HEK293 (cell line): ENCODE data around the gene DEFB119.

Source experiments
- CTCF ChIA-PET: fragments of 350-600 bp; formaldehyde crosslinking; extraction: SDS; loops from one replicate; lab custom pipeline; 2021; ENCODE audit warnings: antibody characterized with exemption; lab: Yijun Ruan, JAX
- POLR2A ChIA-PET: fragments of 300-600 bp; formaldehyde crosslinking; extraction: SDS; loops from one replicate; lab custom pipeline; 2020; ENCODE audit warnings: antibody characterized with exemption, inconsistent platforms; lab: Yijun Ruan, JAX
- H3K27ac ChIP-seq: fragments of 200-500 bp; sonication (Bioruptor generic); 2 replicates; pipeline ENCODE4 v1.5.1; 2014; ENCODE audit warnings: low read depth, low read length, control low read depth, inconsistent platforms; ENCODE audit errors: extremely low read depth
- H3K36me3 ChIP-seq, 2 experiments: fragments of 200-500 bp in 1 of 2; sonication (Bioruptor generic) in 1 of 2; 1 replicate in 1 of 2; 2 replicates in 1 of 2; pipeline ENCODE4 v1.5.1; 2014 to 2017; ENCODE audit warnings: inconsistent platforms in 2 of 2, low read length in 2 of 2; ENCODE audit not compliant: control insufficient read depth in 2 of 2, insufficient read depth in 1 of 2
- H3K4me1 ChIP-seq: fragments of 200-500 bp; sonication (Bioruptor generic); 2 replicates; pipeline ENCODE4 v1.5.1; 2014; ENCODE audit warnings: mild to moderate bottlenecking, low read length, inconsistent platforms; ENCODE audit not compliant: control insufficient read depth, insufficient read depth
- H3K4me3 ChIP-seq: 2 replicates; pipeline ENCODE4 v1.5.1; 2011; ENCODE audit warnings: low read depth, mild to moderate bottlenecking, control low read depth, low read length, moderate library complexity
- H3K9me3 ChIP-seq: fragments of 200-500 bp; sonication (Bioruptor generic); 2 replicates; pipeline ENCODE4 v1.5.1; 2014; ENCODE audit warnings: low read depth, low read length, inconsistent platforms; ENCODE audit not compliant: control insufficient read depth, insufficient read depth
- KLF16 ChIP-seq: fragments of 450-650 bp; formaldehyde crosslinking; IDR thresholded peaks from 2 replicates; pipeline ENCODE4 v1.5.1; 2017; ENCODE audit warnings: missing biosample characterization, missing genetic modification characterization
- MEIS1 ChIP-seq: sonication (generic); formaldehyde crosslinking; IDR thresholded peaks from 2 replicates; pipeline ENCODE4 v1.8.1; 2022; ENCODE audit warnings: missing genetic modification reagents, mild to moderate bottlenecking, borderline replicate concordance
- MZF1 ChIP-seq: fragments of 450-650 bp; formaldehyde crosslinking; IDR thresholded peaks from 2 replicates; pipeline ENCODE4 v1.5.1; 2017; ENCODE audit warnings: missing biosample characterization, missing genetic modification characterization, borderline replicate concordance
- TRIM28 ChIP-seq: IDR thresholded peaks from 2 replicates; pipeline ENCODE4 v1.6.1; 2011; ENCODE audit warnings: low read length, control low read depth, borderline replicate concordance
- ZBTB17 ChIP-seq: fragments of 450-650 bp; formaldehyde crosslinking; IDR thresholded peaks from 2 replicates; pipeline ENCODE4 v1.5.1; 2016; ENCODE audit warnings: missing biosample characterization, missing genetic modification characterization
- ZBTB20 ChIP-seq: fragments of 450-650 bp; formaldehyde crosslinking; IDR thresholded peaks from 2 replicates; pipeline ENCODE4 v1.5.1; 2016; ENCODE audit warnings: missing biosample characterization, missing genetic modification characterization
- ZFHX2 ChIP-seq: fragments of 450-650 bp; formaldehyde crosslinking; conservative IDR thresholded peaks from 2 replicates; pipeline ENCODE4 v1.5.1; 2016; ENCODE audit warnings: missing biosample characterization, missing genetic modification characterization
- ZNF132 ChIP-seq: fragments of 450-650 bp; formaldehyde crosslinking; IDR thresholded peaks from 2 replicates; pipeline ENCODE4 v1.5.1; 2017; ENCODE audit warnings: missing biosample characterization, missing genetic modification characterization, borderline replicate concordance
- ZNF146 ChIP-seq: fragments of 450-650 bp; formaldehyde crosslinking; IDR thresholded peaks from 2 replicates; pipeline ENCODE4 v1.5.1; 2016; ENCODE audit warnings: missing biosample characterization, missing genetic modification characterization
- ZNF157 ChIP-seq: fragments of 450-650 bp; formaldehyde crosslinking; IDR thresholded peaks from 2 replicates; pipeline ENCODE4 v1.5.1; 2016; ENCODE audit warnings: missing biosample characterization, missing genetic modification characterization
- ZNF19 ChIP-seq: fragments of 450-650 bp; formaldehyde crosslinking; IDR thresholded peaks from 2 replicates; pipeline ENCODE4; 2016; ENCODE audit warnings: missing biosample characterization, missing genetic modification characterization, low read depth
- ZNF214 ChIP-seq: fragments of 450-650 bp; formaldehyde crosslinking; IDR thresholded peaks from 2 replicates; pipeline ENCODE4 v1.5.1; 2017; ENCODE audit warnings: missing biosample characterization, mild to moderate bottlenecking, missing genetic modification characterization, borderline replicate concordance
- ZNF24 ChIP-seq: fragments of 450-650 bp; formaldehyde crosslinking; IDR thresholded peaks from 2 replicates; pipeline ENCODE4 v1.5.1; 2016; ENCODE audit warnings: missing biosample characterization, missing genetic modification characterization
- ZNF37A ChIP-seq: fragments of 450-650 bp; IDR thresholded peaks from 2 replicates; pipeline ENCODE4 v1.5.1; 2018; ENCODE audit warnings: missing biosample characterization, missing genetic modification characterization
- ZNF510 ChIP-seq: fragments of 450-650 bp; formaldehyde crosslinking; IDR thresholded peaks from 2 replicates; pipeline ENCODE4 v1.5.1; 2018; ENCODE audit warnings: mild to moderate bottlenecking, missing genetic modification characterization, missing biosample characterization; ENCODE audit not compliant: insufficient replicate concordance
- ZNF560 ChIP-seq: fragments of 450-650 bp; formaldehyde crosslinking; IDR thresholded peaks from 2 replicates; pipeline ENCODE4 v1.5.1; 2017; ENCODE audit warnings: missing biosample characterization, missing genetic modification characterization, borderline replicate concordance
- ZNF624 ChIP-seq: fragments of 450-650 bp; formaldehyde crosslinking; IDR thresholded peaks from 2 replicates; pipeline ENCODE4 v1.5.1; 2017; ENCODE audit warnings: missing biosample characterization, missing genetic modification characterization
- ZNF658 ChIP-seq: fragments of 450-650 bp; formaldehyde crosslinking; IDR thresholded peaks from 2 replicates; pipeline ENCODE4; 2016; ENCODE audit warnings: missing biosample characterization, missing genetic modification characterization
- ZSCAN30 ChIP-seq: fragments of 450-650 bp; IDR thresholded peaks from 2 replicates; pipeline ENCODE4 v1.5.1; 2018; ENCODE audit warnings: missing biosample characterization, mild to moderate bottlenecking, missing genetic modification characterization, moderate library complexity
- TF ChIP-seq, protein P1 (sequence below): fragments of 450-650 bp; formaldehyde crosslinking; IDR thresholded peaks from 2 replicates; pipeline ENCODE4 v1.5.1; 2016; ENCODE audit warnings: missing biosample characterization, missing genetic modification characterization, low read depth
- TF ChIP-seq, protein P2 (sequence below): fragments of 450-650 bp; formaldehyde crosslinking; IDR thresholded peaks from 2 replicates; pipeline ENCODE4 v1.5.1; 2016; ENCODE audit warnings: missing biosample characterization, missing genetic modification characterization
- TF ChIP-seq, protein P3 (sequence below): fragments of 450-650 bp; formaldehyde crosslinking; IDR thresholded peaks from 2 replicates; pipeline ENCODE4 v1.5.1; 2016; ENCODE audit warnings: missing biosample characterization, missing genetic modification characterization
- TF ChIP-seq, protein P4 (sequence below): fragments of 450-650 bp; formaldehyde crosslinking; IDR thresholded peaks from 2 replicates; pipeline ENCODE4 v1.5.1; 2016; ENCODE audit warnings: missing biosample characterization, missing genetic modification characterization
- TF ChIP-seq, protein P5 (sequence below): fragments of 450-650 bp; formaldehyde crosslinking; IDR thresholded peaks from 2 replicates; pipeline ENCODE4 v1.5.1; 2016; ENCODE audit warnings: missing biosample characterization, missing genetic modification characterization

The DEFB119 gene

DNA sequence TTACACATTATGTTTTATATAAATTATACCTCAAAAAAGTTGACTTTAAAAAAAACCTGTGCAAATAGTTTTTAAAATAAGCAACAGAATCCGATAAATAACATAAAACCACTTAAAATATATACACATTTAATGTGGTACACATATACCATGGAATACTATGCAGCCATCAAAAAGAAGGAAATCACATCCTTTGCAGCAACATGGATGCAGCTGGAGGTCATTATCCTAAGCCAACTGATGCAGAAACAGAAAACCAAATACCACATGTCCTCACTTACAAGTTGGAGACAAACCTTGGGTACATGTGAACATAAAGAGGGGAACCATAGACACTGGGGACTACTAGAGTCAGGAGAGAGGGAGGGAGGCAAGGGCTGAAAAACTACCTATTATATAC, 19.6 kb upstream of the DEFB119 start:
- no peaks in the 10 kb centered on the region for H3K4me1 ChIP-seq
- no peaks in the 10 kb centered on the region for H3K9me3 ChIP-seq
- ChIA-PET CTCF (no interaction called here), POLR2A (no interaction called here)
- H3K4me3 ChIP-seq: no peak overlapping the region
- no peak for TF ChIP-seq KLF16
- TF ChIP-seq ZNF146 (tag by site-specific recombination): peak; percentile 59; the same call in 1 of the 2 replicates
- H3K36me3 ChIP-seq: no peaks in the 10 kb centered on the region
- no peak overlapping the region for H3K27ac ChIP-seq

DNA sequence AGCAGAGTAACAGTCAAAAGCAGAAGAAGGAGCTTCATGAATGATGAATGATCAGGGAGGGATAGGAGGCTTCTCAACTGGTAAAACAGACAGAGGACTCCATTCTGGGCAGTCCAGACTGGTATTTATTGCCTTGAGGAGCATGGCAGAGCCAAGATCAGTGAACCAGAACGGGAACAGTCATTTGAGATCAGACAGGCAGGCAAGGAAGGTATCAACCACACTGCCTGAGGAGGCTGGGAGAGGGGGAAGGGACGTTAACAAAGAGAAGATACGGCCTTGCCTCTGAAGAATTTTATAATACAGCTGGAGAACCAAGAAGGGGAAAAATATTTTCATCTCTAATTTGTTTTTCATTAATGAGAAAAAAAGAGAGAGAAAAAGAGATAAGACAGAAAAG, 15.7 kb upstream of the DEFB119 start, which contains the start of gene DEFB121:
DEFB121 (minus strand) TSS at position 101 of the 400 bp plus-strand sequence; CDS start at position 38, 63 bp downstream.
- POLR2A ChIA-PET: interaction anchor here (0.6 kb wide), 1 partner anchor 37 kb away, joined by 7 read pairs; no protein-coding TSS in a partner anchor
- TF ChIP-seq, protein P1, sequence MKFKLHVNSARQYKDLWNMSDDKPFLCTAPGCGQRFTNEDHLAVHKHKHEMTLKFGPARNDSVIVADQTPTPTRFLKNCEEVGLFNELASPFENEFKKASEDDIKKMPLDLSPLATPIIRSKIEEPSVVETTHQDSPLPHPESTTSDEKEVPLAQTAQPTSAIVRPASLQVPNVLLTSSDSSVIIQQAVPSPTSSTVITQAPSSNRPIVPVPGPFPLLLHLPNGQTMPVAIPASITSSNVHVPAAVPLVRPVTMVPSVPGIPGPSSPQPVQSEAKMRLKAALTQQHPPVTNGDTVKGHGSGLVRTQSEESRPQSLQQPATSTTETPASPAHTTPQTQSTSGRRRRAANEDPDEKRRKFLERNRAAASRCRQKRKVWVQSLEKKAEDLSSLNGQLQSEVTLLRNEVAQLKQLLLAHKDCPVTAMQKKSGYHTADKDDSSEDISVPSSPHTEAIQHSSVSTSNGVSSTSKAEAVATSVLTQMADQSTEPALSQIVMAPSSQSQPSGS (tag by site-specific recombination): no peak
- no peak for TF ChIP-seq KLF16
- TF ChIP-seq ZBTB17 (tag by site-specific recombination): no peak
- no peak for TF ChIP-seq ZNF624
- TF ChIP-seq ZNF24 (tag by site-specific recombination): no peak
- no peak for TF ChIP-seq ZNF19
- no peak for TF ChIP-seq MEIS1
- TF ChIP-seq, protein P2, sequence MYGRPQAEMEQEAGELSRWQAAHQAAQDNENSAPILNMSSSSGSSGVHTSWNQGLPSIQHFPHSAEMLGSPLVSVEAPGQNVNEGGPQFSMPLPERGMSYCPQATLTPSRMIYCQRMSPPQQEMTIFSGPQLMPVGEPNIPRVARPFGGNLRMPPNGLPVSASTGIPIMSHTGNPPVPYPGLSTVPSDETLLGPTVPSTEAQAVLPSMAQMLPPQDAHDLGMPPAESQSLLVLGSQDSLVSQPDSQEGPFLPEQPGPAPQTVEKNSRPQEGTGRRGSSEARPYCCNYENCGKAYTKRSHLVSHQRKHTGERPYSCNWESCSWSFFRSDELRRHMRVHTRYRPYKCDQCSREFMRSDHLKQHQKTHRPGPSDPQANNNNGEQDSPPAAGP: no peak
- TF ChIP-seq ZNF560 (tag by site-specific recombination): no peak
- no peak for TF ChIP-seq ZBTB20 (tag by site-specific recombination)
- no peak for TF ChIP-seq ZNF37A (tag by site-specific recombination)
- TF ChIP-seq MZF1 (tag by site-specific recombination): no peak
- TF ChIP-seq TRIM28: no peak
- TF ChIP-seq ZSCAN30 (tag by site-specific recombination): no peak
- TF ChIP-seq, protein P3, sequence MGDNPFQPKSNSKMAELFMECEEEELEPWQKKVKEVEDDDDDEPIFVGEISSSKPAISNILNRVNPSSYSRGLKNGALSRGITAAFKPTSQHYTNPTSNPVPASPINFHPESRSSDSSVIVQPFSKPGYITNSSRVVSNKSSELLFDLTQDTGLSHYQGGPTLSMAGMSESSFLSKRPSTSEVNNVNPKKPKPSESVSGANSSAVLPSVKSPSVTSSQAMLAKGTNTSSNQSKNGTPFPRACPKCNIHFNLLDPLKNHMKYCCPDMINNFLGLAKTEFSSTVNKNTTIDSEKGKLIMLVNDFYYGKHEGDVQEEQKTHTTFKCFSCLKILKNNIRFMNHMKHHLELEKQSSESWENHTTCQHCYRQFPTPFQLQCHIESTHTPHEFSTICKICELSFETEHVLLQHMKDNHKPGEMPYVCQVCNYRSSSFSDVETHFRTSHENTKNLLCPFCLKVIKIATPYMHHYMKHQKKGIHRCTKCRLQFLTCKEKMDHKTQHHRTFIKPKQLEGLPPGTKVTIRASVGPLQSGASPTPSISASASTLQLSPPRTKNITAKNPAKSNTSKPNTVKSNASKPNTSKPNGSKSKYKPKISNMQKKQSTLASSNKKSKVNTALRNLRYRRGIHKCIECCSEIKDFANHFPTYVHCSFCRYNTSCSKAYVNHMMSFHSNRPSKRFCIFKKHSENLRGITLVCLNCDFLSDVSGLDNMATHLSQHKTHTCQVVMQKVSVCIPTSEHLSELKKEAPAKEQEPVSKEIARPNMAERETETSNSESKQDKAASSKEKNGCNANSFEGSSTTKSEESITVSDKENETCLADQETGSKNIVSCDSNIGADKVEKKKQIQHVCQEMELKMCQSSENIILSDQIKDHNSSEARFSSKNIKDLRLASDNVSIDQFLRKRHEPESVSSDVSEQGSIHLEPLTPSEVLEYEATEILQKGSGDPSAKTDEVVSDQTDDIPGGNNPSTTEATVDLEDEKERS (tag by site-specific recombination): no peak
- no peak for TF ChIP-seq ZFHX2 (tag by site-specific recombination)
- no peak for TF ChIP-seq ZNF132 (tag by site-specific recombination)
- TF ChIP-seq, all 188 proteins: peak for 0
- Histone ChIP-seq H3K9me3 (no peaks in the 10 kb centered on the region), H3K4me3 (no peak within 1 kb of the TSS), H3K27ac (no peak within 1 kb of the TSS), H3K36me3 (no peaks in the 10 kb centered on the region), H3K4me1 (no peaks in the 10 kb centered on the region)
- CTCF ChIA-PET: interaction anchor here (0.6 to 1.2 kb wide), 2 partner anchors 96 to 162 kb away, joined by 3 to 5 read pairs; no protein-coding TSS in a partner anchor

DNA sequence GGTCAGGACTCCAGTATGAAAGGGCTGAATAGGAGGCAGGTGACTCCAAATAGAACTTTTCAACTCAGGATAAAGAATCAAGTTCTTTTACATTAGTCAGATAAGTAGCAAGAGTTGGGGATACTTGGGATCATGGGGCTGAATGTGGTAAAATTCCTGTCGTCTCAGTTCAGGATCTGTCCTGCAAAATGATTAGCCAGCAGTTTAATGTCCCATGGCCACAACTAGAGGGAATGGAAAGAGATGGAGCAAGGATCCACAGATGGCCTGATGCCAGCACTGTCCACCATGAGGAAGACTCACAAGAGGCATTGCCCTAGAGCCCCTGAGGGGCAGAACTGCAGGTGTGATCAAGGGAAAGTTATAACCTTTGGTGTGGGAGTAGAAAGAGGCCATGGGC, 13.5 kb upstream of the DEFB119 start:
- ChIA-PET POLR2A (interaction anchor here (0.6 kb wide), 1 partner anchor 122 kb away, joined by 3 read pairs; no protein-coding TSS in a partner anchor), CTCF (interaction anchor here (2.1 kb wide), 1 partner anchor 9 kb away, joined by 8 read pairs; no protein-coding TSS in a partner anchor)
- Histone ChIP-seq H3K9me3 (no peaks in the 10 kb centered on the region), H3K4me3 (no peak overlapping the region), H3K27ac (no peak overlapping the region), H3K4me1 (no peaks in the 10 kb centered on the region), H3K36me3 (no peaks in the 10 kb centered on the region)
- TF ChIP-seq ZBTB20 (tag by site-specific recombination) (no peak), MZF1 (tag by site-specific recombination) (no peak), ZNF157 (tag by site-specific recombination) (no peak), ZNF658 (tag by site-specific recombination) (no peak), ZNF214 (tag by site-specific recombination) (no peak), ZNF510 (tag by site-specific recombination) (no peak)
- TF ChIP-seq, protein P4, sequence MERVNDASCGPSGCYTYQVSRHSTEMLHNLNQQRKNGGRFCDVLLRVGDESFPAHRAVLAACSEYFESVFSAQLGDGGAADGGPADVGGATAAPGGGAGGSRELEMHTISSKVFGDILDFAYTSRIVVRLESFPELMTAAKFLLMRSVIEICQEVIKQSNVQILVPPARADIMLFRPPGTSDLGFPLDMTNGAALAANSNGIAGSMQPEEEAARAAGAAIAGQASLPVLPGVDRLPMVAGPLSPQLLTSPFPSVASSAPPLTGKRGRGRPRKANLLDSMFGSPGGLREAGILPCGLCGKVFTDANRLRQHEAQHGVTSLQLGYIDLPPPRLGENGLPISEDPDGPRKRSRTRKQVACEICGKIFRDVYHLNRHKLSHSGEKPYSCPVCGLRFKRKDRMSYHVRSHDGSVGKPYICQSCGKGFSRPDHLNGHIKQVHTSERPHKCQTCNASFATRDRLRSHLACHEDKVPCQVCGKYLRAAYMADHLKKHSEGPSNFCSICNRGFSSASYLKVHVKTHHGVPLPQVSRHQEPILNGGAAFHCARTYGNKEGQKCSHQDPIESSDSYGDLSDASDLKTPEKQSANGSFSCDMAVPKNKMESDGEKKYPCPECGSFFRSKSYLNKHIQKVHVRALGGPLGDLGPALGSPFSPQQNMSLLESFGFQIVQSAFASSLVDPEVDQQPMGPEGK (tag by site-specific recombination): no peak
- TF ChIP-seq, protein P5, sequence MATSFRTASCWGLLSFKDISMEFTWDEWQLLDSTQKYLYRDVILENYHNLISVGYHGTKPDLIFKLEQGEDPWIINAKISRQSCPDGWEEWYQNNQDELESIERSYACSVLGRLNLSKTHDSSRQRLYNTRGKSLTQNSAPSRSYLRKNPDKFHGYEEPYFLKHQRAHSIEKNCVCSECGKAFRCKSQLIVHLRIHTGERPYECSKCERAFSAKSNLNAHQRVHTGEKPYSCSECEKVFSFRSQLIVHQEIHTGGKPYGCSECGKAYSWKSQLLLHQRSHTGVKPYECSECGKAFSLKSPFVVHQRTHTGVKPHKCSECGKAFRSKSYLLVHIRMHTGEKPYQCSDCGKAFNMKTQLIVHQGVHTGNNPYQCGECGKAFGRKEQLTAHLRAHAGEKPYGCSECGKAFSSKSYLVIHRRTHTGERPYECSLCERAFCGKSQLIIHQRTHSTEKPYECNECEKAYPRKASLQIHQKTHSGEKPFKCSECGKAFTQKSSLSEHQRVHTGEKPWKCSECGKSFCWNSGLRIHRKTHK: no peak
